Glutamatergic neuron (in vitro differentiated cells): ENCODE data around the gene KLRF1. TPM values are rescaled to one million over a fixed set of nuclear protein-coding genes. Genes with fewer than 3 reads are reported as not detected.

ENCODE experiments used
- DNase-seq: peaks from one replicate; pipeline ENCODE4 v3.0.0; 2022
- H3K27ac Mint-ChIP-seq: one replicate; pipeline ENCODE4 v1.8.0; 2020; ENCODE audit warnings: mild to moderate bottlenecking, mixed read lengths, inconsistent platforms; ENCODE audit not compliant: unreplicated experiment
- H3K27me3 Mint-ChIP-seq: one replicate; pipeline ENCODE4 v1.8.0; 2020; ENCODE audit warnings: mild to moderate bottlenecking, moderate library complexity, mixed read lengths, inconsistent platforms; ENCODE audit not compliant: unreplicated experiment
- H3K36me3 Mint-ChIP-seq: one replicate; pipeline ENCODE4 v1.8.0; 2020; ENCODE audit warnings: mild to moderate bottlenecking, mixed read lengths, inconsistent platforms; ENCODE audit not compliant: unreplicated experiment
- H3K4me1 Mint-ChIP-seq: one replicate; pipeline ENCODE4 v1.8.0; 2020; ENCODE audit warnings: mild to moderate bottlenecking, low read depth, mixed read lengths, inconsistent platforms; ENCODE audit not compliant: unreplicated experiment
- H3K4me3 Mint-ChIP-seq: one replicate; pipeline ENCODE4 v1.8.0; 2020; ENCODE audit warnings: mild to moderate bottlenecking, mixed read lengths, inconsistent platforms; ENCODE audit not compliant: unreplicated experiment
- H3K9me3 Mint-ChIP-seq: one replicate; pipeline ENCODE4 v1.8.0; 2020; ENCODE audit warnings: mild to moderate bottlenecking, moderate library complexity, mixed read lengths, inconsistent platforms; ENCODE audit not compliant: unreplicated experiment
- total RNA-seq: library from RNA; stranded (reverse); fragmentation: NEBNext Ultra II Directional; extraction: Animal tissue kit (Norgen Biotek cat#: 25700); gene quantifications from one replicate; pipeline ENCODE4 v1.2.1, GENCODE V29; 2021; ENCODE audit not compliant: unreplicated experiment
- TF ChIP-seq, protein P1 (sequence below): fragments of 200-600 bp; sonication (generic); IDR thresholded peaks from one replicate; pipeline ENCODE4 v1.5.0; 2021; ENCODE audit not compliant: partially characterized antibody, unreplicated experiment

Gene KLRF1
- total RNA-seq, 1 donor from 2014 or later: not detected

DNA sequence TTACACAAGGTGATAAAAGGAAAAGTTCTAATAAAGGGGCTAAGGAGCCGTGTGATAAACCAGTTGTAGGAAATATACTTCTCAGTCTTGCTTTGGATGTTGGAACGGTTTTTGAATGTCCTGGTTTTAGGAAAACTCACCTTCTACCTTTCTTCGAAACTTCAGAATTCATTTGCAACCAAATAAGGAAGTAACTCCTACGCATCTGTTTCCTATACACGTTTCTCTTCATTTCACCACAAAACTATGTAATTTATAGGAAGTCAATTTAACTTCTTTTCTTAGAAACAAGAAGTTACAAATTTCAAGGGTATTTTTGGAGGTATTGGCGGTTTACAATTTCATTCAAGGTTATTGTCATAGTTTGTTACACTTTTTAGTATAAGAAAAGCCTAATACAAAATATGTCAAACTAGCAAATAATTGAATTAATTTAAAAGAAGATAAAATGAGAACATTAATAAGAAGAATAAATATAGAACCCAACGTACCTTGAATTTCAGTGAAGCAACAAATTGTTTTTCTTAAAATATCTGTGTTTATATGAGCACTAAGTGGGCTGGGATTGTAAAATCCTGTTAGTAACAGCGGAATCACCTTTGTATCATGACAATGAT, 33.4 kb upstream of the KLRF1 start:
- peaks cover 2% of the 10 kb centered on the region for H3K9me3 Mint-ChIP-seq
- H3K36me3 Mint-ChIP-seq: no peaks in the 10 kb centered on the region
- no peak overlapping the region for H3K4me3 Mint-ChIP-seq
- H3K27ac Mint-ChIP-seq: no peak overlapping the region
- H3K27me3 Mint-ChIP-seq: no peaks in the 10 kb centered on the region
- TF ChIP-seq, protein P1, sequence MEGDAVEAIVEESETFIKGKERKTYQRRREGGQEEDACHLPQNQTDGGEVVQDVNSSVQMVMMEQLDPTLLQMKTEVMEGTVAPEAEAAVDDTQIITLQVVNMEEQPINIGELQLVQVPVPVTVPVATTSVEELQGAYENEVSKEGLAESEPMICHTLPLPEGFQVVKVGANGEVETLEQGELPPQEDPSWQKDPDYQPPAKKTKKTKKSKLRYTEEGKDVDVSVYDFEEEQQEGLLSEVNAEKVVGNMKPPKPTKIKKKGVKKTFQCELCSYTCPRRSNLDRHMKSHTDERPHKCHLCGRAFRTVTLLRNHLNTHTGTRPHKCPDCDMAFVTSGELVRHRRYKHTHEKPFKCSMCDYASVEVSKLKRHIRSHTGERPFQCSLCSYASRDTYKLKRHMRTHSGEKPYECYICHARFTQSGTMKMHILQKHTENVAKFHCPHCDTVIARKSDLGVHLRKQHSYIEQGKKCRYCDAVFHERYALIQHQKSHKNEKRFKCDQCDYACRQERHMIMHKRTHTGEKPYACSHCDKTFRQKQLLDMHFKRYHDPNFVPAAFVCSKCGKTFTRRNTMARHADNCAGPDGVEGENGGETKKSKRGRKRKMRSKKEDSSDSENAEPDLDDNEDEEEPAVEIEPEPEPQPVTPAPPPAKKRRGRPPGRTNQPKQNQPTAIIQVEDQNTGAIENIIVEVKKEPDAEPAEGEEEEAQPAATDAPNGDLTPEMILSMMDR: no peak
- no peaks in the 10 kb centered on the region for H3K4me1 Mint-ChIP-seq
- no peak for DNase-seq

DNA sequence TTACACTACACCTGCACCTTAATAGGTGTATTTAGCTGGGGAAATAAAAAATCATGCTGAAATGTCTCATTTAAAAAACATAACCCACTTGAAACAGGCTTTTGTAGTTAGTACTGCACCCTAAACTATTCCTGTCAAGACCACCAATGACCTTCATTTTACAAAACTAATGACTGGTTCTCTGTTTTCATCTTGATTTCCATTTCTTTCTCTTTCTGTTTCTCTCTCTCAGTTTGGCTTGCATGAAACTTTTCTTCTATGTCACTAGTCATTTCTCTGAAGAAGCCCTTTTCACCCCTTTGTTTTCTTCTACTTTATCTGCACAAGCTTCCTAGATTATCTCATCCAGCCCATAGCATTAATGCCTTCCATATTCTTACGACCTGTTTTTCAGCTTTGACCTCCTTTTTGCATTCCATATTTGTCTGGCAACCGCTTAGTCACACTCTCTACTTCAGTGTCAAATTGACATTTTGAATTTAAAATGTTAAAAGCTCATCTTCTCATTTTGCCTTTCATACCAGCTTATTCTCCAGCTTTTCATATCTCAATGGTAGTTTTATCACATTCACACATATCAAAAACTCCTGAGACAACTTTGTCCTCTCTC, 32.7 kb upstream of the KLRF1 start:
- Mint-ChIP-seq H3K9me3 (peaks cover 2% of the 10 kb centered on the region), H3K27me3 (no peaks in the 10 kb centered on the region), H3K27ac (no peak overlapping the region), H3K36me3 (no peaks in the 10 kb centered on the region), H3K4me3 (no peak overlapping the region), H3K4me1 (no peaks in the 10 kb centered on the region)
- DNase-seq: no peak
- TF ChIP-seq, protein P1: no peak

DNA sequence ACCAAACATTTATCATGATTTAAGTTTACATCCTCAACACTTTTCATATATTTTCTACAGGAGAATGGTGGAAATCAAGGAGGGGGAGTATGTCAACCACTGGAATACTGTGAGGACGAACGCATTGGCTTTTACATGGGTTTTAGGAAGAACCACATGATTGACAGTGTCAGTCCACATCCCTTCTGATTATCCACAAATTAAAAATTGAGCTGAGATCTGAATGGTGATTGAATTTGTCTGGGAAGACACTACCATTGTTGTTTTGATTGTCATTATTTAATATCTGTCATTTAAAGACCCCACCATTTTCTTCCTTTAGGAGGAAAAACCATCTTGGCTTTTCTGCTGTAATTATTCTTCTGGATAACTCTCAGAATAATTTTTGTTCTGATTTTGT, 31.3 kb upstream of the KLRF1 start:
- no peaks in the 10 kb centered on the region for H3K36me3 Mint-ChIP-seq
- no peak overlapping the region for H3K4me3 Mint-ChIP-seq
- H3K4me1 Mint-ChIP-seq: no peaks in the 10 kb centered on the region
- H3K27ac Mint-ChIP-seq: no peak overlapping the region
- no peak for DNase-seq
- TF ChIP-seq, protein P1: no peak
- H3K9me3 Mint-ChIP-seq: no peaks in the 10 kb centered on the region
- H3K27me3 Mint-ChIP-seq: no peaks in the 10 kb centered on the region

DNA sequence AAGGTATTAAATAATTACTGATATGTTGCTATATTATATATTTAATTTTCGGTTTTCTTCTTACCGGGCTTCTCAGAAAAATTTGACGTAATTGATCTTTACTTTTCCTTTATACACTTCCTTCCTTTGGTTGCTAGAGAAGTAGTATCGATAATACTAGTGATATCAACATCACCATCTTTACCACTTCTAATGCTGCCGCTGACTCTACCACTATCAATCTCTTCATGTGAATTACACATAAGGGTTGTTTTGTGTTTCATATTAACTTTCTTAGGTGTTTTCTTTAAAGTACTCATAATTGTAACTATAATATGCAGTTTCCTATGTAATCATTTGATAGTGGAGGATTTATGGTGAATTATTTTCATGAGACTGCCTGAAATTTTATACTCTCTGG, 30.9 kb upstream of the KLRF1 start:
- H3K4me3 Mint-ChIP-seq: no peak overlapping the region
- no peaks in the 10 kb centered on the region for H3K4me1 Mint-ChIP-seq
- H3K9me3 Mint-ChIP-seq: no peaks in the 10 kb centered on the region
- no peaks in the 10 kb centered on the region for H3K36me3 Mint-ChIP-seq
- no peak for DNase-seq
- TF ChIP-seq, protein P1: no peak
- no peaks in the 10 kb centered on the region for H3K27me3 Mint-ChIP-seq
- no peak overlapping the region for H3K27ac Mint-ChIP-seq

DNA sequence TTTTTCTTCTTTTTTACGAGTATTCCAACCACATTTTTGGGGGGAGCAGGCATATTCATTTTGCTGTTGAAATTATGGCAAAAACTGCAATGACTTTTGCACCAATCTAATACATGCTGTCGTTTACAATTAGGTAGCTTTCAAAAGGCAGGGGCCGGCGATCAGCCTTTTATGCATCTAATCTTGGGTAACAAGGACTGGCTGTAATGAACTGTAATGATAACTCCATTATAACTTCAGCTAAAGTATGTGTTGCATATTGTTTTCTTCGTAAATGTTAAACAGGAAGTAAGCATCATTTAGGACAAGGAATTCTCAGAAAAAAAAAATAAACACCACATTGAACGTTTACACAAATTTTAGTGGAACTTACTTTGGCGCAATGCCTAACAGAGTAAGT, 30.3 kb upstream of the KLRF1 start:
- Mint-ChIP-seq H3K9me3 (no peaks in the 10 kb centered on the region), H3K27me3 (no peaks in the 10 kb centered on the region), H3K27ac (no peak overlapping the region), H3K4me1 (no peaks in the 10 kb centered on the region), H3K36me3 (no peaks in the 10 kb centered on the region), H3K4me3 (no peak overlapping the region)
- DNase-seq: no peak
- TF ChIP-seq, protein P1: no peak
